ENCODE data around the gene KMT2C.

DNA sequence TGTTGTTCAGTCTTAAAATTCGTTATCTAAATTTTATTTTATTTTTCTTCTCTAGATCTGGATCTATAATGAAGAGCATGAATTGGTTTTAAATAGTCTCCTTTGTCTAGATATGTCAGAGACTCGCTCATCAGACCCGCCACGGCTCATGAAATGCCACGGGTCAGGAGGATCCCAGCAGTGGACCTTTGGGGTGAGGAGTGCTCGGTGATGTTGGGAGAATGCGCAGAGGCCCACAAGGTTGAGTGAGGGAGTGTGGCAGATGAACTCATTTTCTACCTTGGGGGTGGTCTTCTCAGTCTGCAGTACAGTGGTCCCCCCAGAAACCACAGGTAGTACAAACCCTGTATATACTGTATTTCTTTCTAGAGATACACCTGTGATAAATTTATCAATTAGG is 315.0 kb downstream of the KMT2C start:
- TF ChIP-seq CTCF (IDR thresholded peaks at IDR 0.05) = no peak
- no peak for TF ChIP-seq USF2 (CRISPR knock-in tag; IDR thresholded peaks at IDR 0.05)
- TF ChIP-seq ZNF138 (CRISPR knock-in tag; conservative IDR thresholded peaks at IDR 0.05) = no peak
